Suprapubic skin (tissue), 4 donors: Measurements from ENCODE around the gene CCNL2. TPM values are rescaled to one million over a fixed set of nuclear protein-coding genes. Genes with fewer than 3 reads are reported as not detected.

Experiments used
- DNase-seq, 2 donors: peaks; one replicate each; pipeline ENCODE4 v3.0.0-alpha.2; 2019; ENCODE audit warnings: low spot score in 2 of 2
- H3K27ac ChIP-seq: fragments of 200-600 bp; sonication (generic); one replicate; pipeline ENCODE4 v1.5.1; 2019
- H3K27me3 ChIP-seq: fragments of 200-600 bp; sonication (generic); one replicate; pipeline ENCODE4 v1.5.1; 2019
- H3K36me3 ChIP-seq: fragments of 200-600 bp; sonication (generic); one replicate; pipeline ENCODE4 v1.5.1; 2019
- H3K4me1 ChIP-seq: fragments of 200-600 bp; sonication (generic); one replicate; pipeline ENCODE4 v1.5.1; 2019
- H3K4me3 ChIP-seq: fragments of 200-600 bp; sonication (generic); one replicate; pipeline ENCODE4 v1.5.1; 2019; ENCODE audit warnings: mild to moderate bottlenecking
- H3K9me3 ChIP-seq: fragments of 200-600 bp; sonication (generic); one replicate; pipeline ENCODE4 v1.5.1; 2019
- CTCF ChIP-seq, 2 donors: fragments of 200-600 bp in 1 of 2; fragments of 450-650 bp in 1 of 2; sonication (generic) in 1 of 2; IDR thresholded peaks; one replicate each; pipeline ENCODE4 v1.5.1; 2016 to 2019; ENCODE audit warnings: antibody characterized with exemption in 2 of 2, mild to moderate bottlenecking in 1 of 2, moderate library complexity in 1 of 2
- EP300 ChIP-seq: sonication (generic); formaldehyde crosslinking; IDR thresholded peaks from one replicate; pipeline ENCODE4 v1.6.1; 2017; ENCODE audit warnings: antibody characterized with exemption
- POLR2A ChIP-seq, 2 donors: fragments of 450-650 bp; IDR thresholded peaks; one replicate each; pipeline ENCODE4 v1.6.1; 2017; ENCODE audit warnings: antibody characterized with exemption in 2 of 2, mild to moderate bottlenecking in 2 of 2, moderate library complexity in 2 of 2
- POLR2AphosphoS5 ChIP-seq, 3 donors: sonication (generic); formaldehyde crosslinking; IDR thresholded peaks; one replicate each; pipeline ENCODE4 v1.6.1; 2017; ENCODE audit warnings: antibody characterized with exemption in 3 of 3
- WGBS: methylation state at CpG from one replicate; pipeline ENCODE4 v1.1.5; 2018; 5-methylcytosine and 5-hydroxymethylcytosine counted together
- total RNA-seq, 4 donors: library from RNA; depleted of rRNA; stranded (reverse); fragments of >200 nt; gene quantifications; one replicate each; pipeline ENCODE4 v1.1.0, GENCODE V29; 2016

The CCNL2 gene
- total RNA-seq, 4 donors from 2014 or later: 136 to 599 (median 160) TPM

GRCh38 chr1:1399872-1400575, 889 bp upstream of the CCNL2 start:
- no peaks in the 10 kb centered on the region for H3K9me3 ChIP-seq
- H3K36me3 ChIP-seq: peaks cover 69% of the 10 kb centered on the region
- peaks cover 43% of the 10 kb centered on the region for H3K4me1 ChIP-seq
- peak overlapping the region; percentile 57 for H3K4me3 ChIP-seq
- peak overlapping the region; percentile 83 for H3K27ac ChIP-seq
- DNase-seq: no peak
- WGBS: 12% methylated on average over 16 of the region's 34 CpGs
- TF ChIP-seq POLR2AphosphoS5 (IDR thresholded peaks at IDR 0.05) (peak in 1 of 3 donors; percentile 10), POLR2A (IDR thresholded peaks at IDR 0.05) (no peak)
- H3K27me3 ChIP-seq: no peaks in the 10 kb centered on the region

- peaks cover 43% of the 10 kb centered on the region for H3K4me1 ChIP-seq
- H3K27me3 ChIP-seq: no peaks in the 10 kb centered on the region
- TF ChIP-seq POLR2AphosphoS5 (IDR thresholded peaks at IDR 0.05) (no peak), EP300 (no peak), POLR2A (IDR thresholded peaks at IDR 0.05) (no peak), CTCF (IDR thresholded peaks at IDR 0.05) (no peak)
- 0% methylated on average over 11 of the region's 54 CpGs for WGBS
- no peaks in the 10 kb centered on the region for H3K9me3 ChIP-seq
- H3K27ac ChIP-seq: peak overlapping the region; percentile 71
- peak overlapping the region; percentile 57 for H3K4me3 ChIP-seq
- DNase-seq: no peak
- peaks cover 69% of the 10 kb centered on the region for H3K36me3 ChIP-seq
These were observed 403 bp downstream of the CCNL2 start for GRCh38 chr1:1398677-1399186.

- Histone ChIP-seq H3K4me3 (peak overlapping the region; percentile 57), H3K27me3 (no peaks in the 10 kb centered on the region), H3K4me1 (peaks cover 43% of the 10 kb centered on the region), H3K9me3 (no peaks in the 10 kb centered on the region), H3K36me3 (peaks cover 69% of the 10 kb centered on the region), H3K27ac (no peak overlapping the region)
- DNase-seq: no peak
- TF ChIP-seq CTCF (IDR thresholded peaks at IDR 0.05) (no peak), POLR2A (IDR thresholded peaks at IDR 0.05) (no peak), POLR2AphosphoS5 (IDR thresholded peaks at IDR 0.05) (no peak), EP300 (no peak)
- WGBS: 55% methylated on average over 18 of the region's 19 CpGs
These were observed 1.2 kb downstream of the CCNL2 start for GRCh38 chr1:1397839-1398523.

GRCh38 chr1:1395166-1395565, 4.0 kb downstream of the CCNL2 start:
- Histone ChIP-seq H3K4me3 (no peak overlapping the region), H3K27me3 (no peaks in the 10 kb centered on the region), H3K27ac (no peak overlapping the region), H3K36me3 (peaks cover 72% of the 10 kb centered on the region), H3K9me3 (no peaks in the 10 kb centered on the region), H3K4me1 (peaks cover 25% of the 10 kb centered on the region)
- 88% methylated on average over 11 of the region's 11 CpGs for WGBS
- no peak for DNase-seq
- TF ChIP-seq POLR2A (IDR thresholded peaks at IDR 0.05) (no peak), EP300 (no peak), POLR2AphosphoS5 (IDR thresholded peaks at IDR 0.05) (no peak), CTCF (IDR thresholded peaks at IDR 0.05) (no peak)

GRCh38 chr1:1394116-1394515, 5.0 kb downstream of the CCNL2 start:
- H3K27me3 ChIP-seq: no peaks in the 10 kb centered on the region
- H3K4me3 ChIP-seq: no peak overlapping the region
- TF ChIP-seq POLR2AphosphoS5 (IDR thresholded peaks at IDR 0.05): no peak
- no peak for TF ChIP-seq EP300
- TF ChIP-seq CTCF (IDR thresholded peaks at IDR 0.05): no peak
- TF ChIP-seq POLR2A (IDR thresholded peaks at IDR 0.05): no peak
- WGBS: 88% methylated on average over 7 of the region's 7 CpGs
- H3K36me3 ChIP-seq: peaks cover 83% of the 10 kb centered on the region
- peaks cover 19% of the 10 kb centered on the region for H3K4me1 ChIP-seq
- DNase-seq: no peak
- no peaks in the 10 kb centered on the region for H3K9me3 ChIP-seq
- H3K27ac ChIP-seq: no peak overlapping the region
